H9 (cell line): Measurements from ENCODE around the gene UGT1A6. TPM values are rescaled to one million over a fixed set of nuclear protein-coding genes. Genes with fewer than 3 reads are reported as not detected.

Experiments
- DNase-seq: peaks from one replicate; pipeline ENCODE4 v3.0.0-alpha.2; 2017
- H2AFZ ChIP-seq: one replicate; pipeline ENCODE4 v1.6.1; 2013; ENCODE audit warnings: mild to moderate bottlenecking, low read length, control low read depth, moderate library complexity
- H2AK5ac ChIP-seq: 2 replicates; pipeline ENCODE4 v1.6.1; 2013; ENCODE audit warnings: low read length, control low read depth, mixed read lengths; ENCODE audit not compliant: insufficient read length
- H2BK120ac ChIP-seq: one replicate; pipeline ENCODE4 v1.6.1; 2013; ENCODE audit warnings: low read depth, mild to moderate bottlenecking, low read length, control low read depth, inconsistent platforms; ENCODE audit not compliant: poor library complexity, severe bottlenecking
- H2BK12ac ChIP-seq: 2 replicates; pipeline ENCODE4 v1.6.1; 2013; ENCODE audit warnings: low read length, control low read depth, mixed read lengths, low read depth; ENCODE audit not compliant: insufficient read length
- H2BK15ac ChIP-seq: 2 replicates; pipeline ENCODE4 v1.6.1; 2013; ENCODE audit warnings: low read depth, low read length, control low read depth
- H2BK20ac ChIP-seq: one replicate; pipeline ENCODE4 v1.6.1; 2013; ENCODE audit warnings: low read depth, mild to moderate bottlenecking, low read length, control low read depth, inconsistent platforms; ENCODE audit not compliant: poor library complexity, severe bottlenecking
- H2BK5ac ChIP-seq: 2 replicates; pipeline ENCODE4 v1.6.1; 2013; ENCODE audit warnings: low read length, control low read depth, mixed read lengths; ENCODE audit not compliant: insufficient read length
- H3K14ac ChIP-seq: 2 replicates; pipeline ENCODE4 v1.6.1; 2013; ENCODE audit warnings: low read length, control low read depth; ENCODE audit not compliant: insufficient read depth
- H3K18ac ChIP-seq: 2 replicates; pipeline ENCODE4 v1.6.1; 2013; ENCODE audit warnings: low read depth, mild to moderate bottlenecking, mixed read lengths, low read length, control low read depth; ENCODE audit not compliant: insufficient read length
- H3K23ac ChIP-seq: 2 replicates; pipeline ENCODE4 v1.6.1; 2013; ENCODE audit warnings: low read length, control low read depth, mixed read lengths, low read depth; ENCODE audit not compliant: insufficient read length
- H3K23me2 ChIP-seq: 2 replicates; pipeline ENCODE4 v1.6.1; 2013; ENCODE audit warnings: low read depth, mild to moderate bottlenecking, mixed read lengths, low read length, control low read depth; ENCODE audit not compliant: insufficient read length, poor library complexity, severe bottlenecking
- H3K27ac ChIP-seq: 2 replicates; pipeline ENCODE4 v1.5.1; 2013; ENCODE audit warnings: low read length, control low read depth, mixed read lengths, low read depth; ENCODE audit not compliant: insufficient read length
- H3K27me3 ChIP-seq: 2 replicates; pipeline ENCODE4 v1.6.1; 2013; ENCODE audit warnings: low read length, control low read depth, inconsistent platforms; ENCODE audit not compliant: insufficient read depth
- H3K4ac ChIP-seq: 2 replicates; pipeline ENCODE4 v1.6.1; 2013; ENCODE audit warnings: low read depth, mild to moderate bottlenecking, control low read depth, inconsistent platforms, low read length, moderate library complexity
- H3K4me1 ChIP-seq: 2 replicates; pipeline ENCODE4 v1.6.1; 2013; ENCODE audit warnings: low read length, control low read depth, inconsistent platforms; ENCODE audit not compliant: insufficient read depth
- H3K4me2 ChIP-seq: 2 replicates; pipeline ENCODE4 v1.6.1; 2013; ENCODE audit warnings: low read length, control low read depth, mixed read lengths; ENCODE audit not compliant: insufficient read length, insufficient read depth
- H3K56ac ChIP-seq: 2 replicates; pipeline ENCODE4 v1.6.1; 2013; ENCODE audit warnings: low read depth, mild to moderate bottlenecking, mixed read lengths, low read length, control low read depth; ENCODE audit not compliant: insufficient read length
- H3K79me1 ChIP-seq: 2 replicates; pipeline ENCODE4 v1.6.1; 2013; ENCODE audit warnings: low read depth, mild to moderate bottlenecking, moderate library complexity, low read length, control low read depth, inconsistent platforms; ENCODE audit not compliant: insufficient read depth, poor library complexity, severe bottlenecking
- H3K79me2 ChIP-seq: 2 replicates; pipeline ENCODE4 v1.6.1; 2013; ENCODE audit warnings: low read length, control low read depth, inconsistent platforms; ENCODE audit not compliant: insufficient read depth
- H3K9ac ChIP-seq: 2 replicates; pipeline ENCODE4 v1.6.1; 2013; ENCODE audit warnings: low read length, control low read depth, mixed read lengths; ENCODE audit not compliant: insufficient read length; ENCODE audit errors: extremely low read depth
- H3K9me3 ChIP-seq: one replicate; pipeline ENCODE4 v1.6.1; 2013; ENCODE audit warnings: low read depth, low read length, inconsistent platforms; ENCODE audit not compliant: control insufficient read depth
- H3T11ph ChIP-seq: one replicate; pipeline ENCODE4 v1.6.1; 2013; ENCODE audit warnings: mild to moderate bottlenecking, low read length, control low read depth, inconsistent platforms
- H4K20me1 ChIP-seq: one replicate; pipeline ENCODE4 v1.6.1; 2013; ENCODE audit not compliant: control insufficient read depth, insufficient read length, insufficient read depth
- H4K5ac ChIP-seq: 2 replicates; pipeline ENCODE4 v1.6.1; 2013; ENCODE audit warnings: low read depth, mild to moderate bottlenecking, mixed read lengths, low read length, control low read depth; ENCODE audit not compliant: insufficient read length
- H4K8ac ChIP-seq: replicated peaks from 2 replicates; pipeline ENCODE4 v1.6.1; 2013; ENCODE audit warnings: low read length, control low read depth, mixed read lengths, low read depth; ENCODE audit not compliant: insufficient read length
- H4K91ac ChIP-seq: 2 replicates; pipeline ENCODE4 v1.6.1; 2013; ENCODE audit warnings: low read depth, mild to moderate bottlenecking, moderate library complexity, mixed read lengths, low read length, control low read depth; ENCODE audit not compliant: insufficient read length
- H3K27ac Mint-ChIP-seq, 3 experiments: 2 replicates in 2 of 3; 3 replicates in 1 of 3; pipeline ENCODE4 v1.8.0; 2020 to 2021; ENCODE audit warnings: mixed read lengths in 3 of 3, mild to moderate bottlenecking in 1 of 3, moderate library complexity in 1 of 3
- H3K27me3 Mint-ChIP-seq: 2 replicates; pipeline ENCODE4 v1.8.0; 2021; ENCODE audit warnings: low read depth, mild to moderate bottlenecking, moderate library complexity, mixed read lengths
- H3K36me3 Mint-ChIP-seq, 3 experiments: 2 replicates in 2 of 3; 3 replicates in 1 of 3; pipeline ENCODE4 v1.8.0; 2020 to 2021; ENCODE audit warnings: low read depth in 3 of 3, mixed read lengths in 3 of 3; ENCODE audit not compliant: insufficient read depth in 1 of 3
- H3K4me1 Mint-ChIP-seq, 2 experiments: 2 replicates each; pipeline ENCODE4 v1.8.0; 2020; ENCODE audit warnings: mixed read lengths in 2 of 2
- H3K4me3 Mint-ChIP-seq, 2 experiments: 2 replicates in 1 of 2; 3 replicates in 1 of 2; pipeline ENCODE4 v1.8.0; 2020 to 2021; ENCODE audit warnings: mild to moderate bottlenecking in 2 of 2, mixed read lengths in 2 of 2, moderate library complexity in 1 of 2
- H3K9me3 Mint-ChIP-seq, 2 experiments: 2 replicates in 1 of 2; 3 replicates in 1 of 2; pipeline ENCODE4 v1.8.0; 2020; ENCODE audit warnings: mild to moderate bottlenecking in 2 of 2, mixed read lengths in 2 of 2, moderate library complexity in 1 of 2
- CTCF ChIP-seq: fragments of 200-600 bp; sonication (generic); conservative IDR thresholded peaks from 3 replicates; pipeline ENCODE4 v1.8.0; 2021; ENCODE audit warnings: antibody characterized with exemption, mild to moderate bottlenecking
- WGBS: extraction: QIAGEN DNeasy Blood & Tissue Kit; methylation state at CpG from one replicate; pipeline ENCODE4 v1.1.7; 2013; ENCODE audit warnings: missing lambda C conversion rate, low lambda C conversion rate, mixed read lengths; ENCODE audit not compliant: insufficient read length; ENCODE audit errors: extremely low coverage; 5-methylcytosine and 5-hydroxymethylcytosine counted together
- total RNA-seq: library from RNA; stranded (reverse); gene quantifications from 2 replicates; pipeline ENCODE4 v1.2.1, GENCODE V29; 2021

Gene UGT1A6
- total RNA-seq, 1 experiment from 2014 or later: not detected

GRCh38 chr2:233768076-233768475, 75.4 kb downstream of the UGT1A6 start:
- no peaks in the 10 kb centered on the region for H4K20me1 ChIP-seq
- no peak overlapping the region for H4K5ac ChIP-seq
- H3K27me3 ChIP-seq: no peaks in the 10 kb centered on the region
- peaks cover 2% of the 10 kb centered on the region; the same call in 1 of the 2 replicates for H3K4me1 ChIP-seq
- H3K9ac ChIP-seq: no peak overlapping the region
- H2BK15ac ChIP-seq: no peak overlapping the region
- no peak overlapping the region for H4K8ac ChIP-seq
- H2AFZ ChIP-seq: no peak overlapping the region
- H4K91ac ChIP-seq: no peak overlapping the region
- no peak overlapping the region for H2AK5ac ChIP-seq
- no peaks in the 10 kb centered on the region for H3K23me2 ChIP-seq
- no peak overlapping the region for H3K4me2 ChIP-seq
- H3K79me2 ChIP-seq: no peaks in the 10 kb centered on the region
- H2BK120ac ChIP-seq: no peak overlapping the region
- H2BK20ac ChIP-seq: no peak overlapping the region
- H3K18ac ChIP-seq: no peak overlapping the region
- H3K9me3 ChIP-seq: no peaks in the 10 kb centered on the region
- Mint-ChIP-seq H3K4me3 (no peak overlapping the region), H3K9me3 (0 out of 5 replicates have a peak, but pooled peaks cover 0 to 3% of the 10 kb centered on the region in 2 experiments), H3K4me1 (peaks cover 5 to 6% of the 10 kb centered on the region in 2 experiments; a peak in 3 of 4 replicates), H3K27ac (no peak overlapping the region), H3K36me3 (no peaks in the 10 kb centered on the region; a peak in 1 of 7 replicates), H3K27me3 (peaks cover 8% of the 10 kb centered on the region)
- H2BK12ac ChIP-seq: no peak overlapping the region
- H3K56ac ChIP-seq: no peak overlapping the region
- no peak overlapping the region for H3T11ph ChIP-seq
- TF ChIP-seq CTCF: no peak
- no peak overlapping the region for H2BK5ac ChIP-seq
- H3K79me1 ChIP-seq: no peaks in the 10 kb centered on the region
- H3K23ac ChIP-seq: no peak overlapping the region
- H3K4ac ChIP-seq: no peak overlapping the region
- no CpG with 5 or more reads among the region's 4 CpGs for WGBS
- DNase-seq: no peak
- H3K14ac ChIP-seq: no peak overlapping the region
- no peak overlapping the region for H3K27ac ChIP-seq
